Astrocyte (in vitro differentiated cells and primary cell): ENCODE measurements around the gene SH3RF2. TPM values are rescaled to one million over a fixed set of nuclear protein-coding genes. Genes with fewer than 3 reads are reported as not detected.
"Not testable (repeated sequence)": the region's sequence is repeated elsewhere in the genome, so short reads cannot be mapped to it uniquely, and the experiment has no call there.

Experiments
- DNase-seq: peaks from one replicate; pipeline ENCODE4 v3.0.0-alpha.2; 2010; ENCODE audit warnings: low read depth
- FAIRE-seq: peaks from 2 replicates; lab custom pipeline; 2011; peaks lifted over from hg19 to GRCh38; lab: Jason Lieb, UNC
- H2AFZ ChIP-seq: 2 replicates; pipeline ENCODE4 v1.6.0; 2012; ENCODE audit warnings: low read depth, low read length, inconsistent platforms
- H3K27ac ChIP-seq: 2 replicates; pipeline ENCODE4 v1.5.1; 2011; ENCODE audit warnings: low read depth, low read length, inconsistent platforms
- H3K27me3 ChIP-seq: 2 replicates; pipeline ENCODE4 v1.6.0; 2011; ENCODE audit warnings: low read length, inconsistent platforms; ENCODE audit not compliant: insufficient read depth
- H3K36me3 ChIP-seq: 2 replicates; pipeline ENCODE4 v1.5.1; 2011; ENCODE audit warnings: low read length, inconsistent platforms; ENCODE audit not compliant: insufficient read depth
- H3K4me1 ChIP-seq: 2 replicates; pipeline ENCODE4 v1.5.1; 2011; ENCODE audit warnings: low read length, inconsistent platforms; ENCODE audit not compliant: insufficient read depth
- H3K4me2 ChIP-seq: 2 replicates; pipeline ENCODE4 v1.6.0; 2012; ENCODE audit warnings: low read length, inconsistent platforms
- H3K4me3 ChIP-seq: 2 replicates; pipeline ENCODE4 v1.5.1; 2011; ENCODE audit warnings: low read depth, mild to moderate bottlenecking, low read length, inconsistent platforms; ENCODE audit not compliant: insufficient read depth
- H3K79me2 ChIP-seq: 2 replicates; pipeline ENCODE4 v1.6.0; 2012; ENCODE audit warnings: mild to moderate bottlenecking, low read length, inconsistent platforms; ENCODE audit not compliant: insufficient read depth
- H3K9ac ChIP-seq: 2 replicates; pipeline ENCODE4 v1.6.0; 2012; ENCODE audit warnings: mild to moderate bottlenecking, low read length, inconsistent platforms
- H3K9me3 ChIP-seq: 2 replicates; pipeline ENCODE4 v1.5.1; 2012; ENCODE audit warnings: low read depth, mild to moderate bottlenecking, low read length, inconsistent platforms; ENCODE audit not compliant: insufficient read depth
- H4K20me1 ChIP-seq: 2 replicates; pipeline ENCODE4 v1.6.0; 2012; ENCODE audit warnings: low read length, inconsistent platforms; ENCODE audit not compliant: insufficient read depth
- H3K27ac Mint-ChIP-seq: one replicate; pipeline ENCODE4 v1.8.0; 2021; ENCODE audit warnings: mild to moderate bottlenecking, mixed read lengths; ENCODE audit not compliant: unreplicated experiment
- H3K27me3 Mint-ChIP-seq: one replicate; pipeline ENCODE4 v1.8.0; 2021; ENCODE audit warnings: low read depth, mixed read lengths; ENCODE audit not compliant: unreplicated experiment
- H3K36me3 Mint-ChIP-seq: one replicate; pipeline ENCODE4 v1.8.0; 2021; ENCODE audit warnings: low read depth, mixed read lengths; ENCODE audit not compliant: unreplicated experiment
- H3K4me1 Mint-ChIP-seq: one replicate; pipeline ENCODE4 v1.8.0; 2021; ENCODE audit warnings: low read depth, mixed read lengths; ENCODE audit not compliant: unreplicated experiment
- H3K4me3 Mint-ChIP-seq: one replicate; pipeline ENCODE4 v1.8.0; 2021; ENCODE audit warnings: mild to moderate bottlenecking, moderate library complexity, mixed read lengths; ENCODE audit not compliant: unreplicated experiment
- H3K9me3 Mint-ChIP-seq: one replicate; pipeline ENCODE4 v1.8.0; 2021; ENCODE audit warnings: mild to moderate bottlenecking, mixed read lengths; ENCODE audit not compliant: unreplicated experiment
- CTCF ChIP-seq: IDR thresholded peaks from 2 replicates; pipeline ENCODE4 v1.5.1; 2011; ENCODE audit warnings: low read depth, mild to moderate bottlenecking, inconsistent platforms, low read length, moderate library complexity; ENCODE audit not compliant: insufficient read depth
- EZH2 ChIP-seq: IDR thresholded peaks from 2 replicates; pipeline ENCODE4 v1.6.1; 2012; ENCODE audit warnings: mild to moderate bottlenecking, low read length, inconsistent platforms; ENCODE audit not compliant: insufficient read depth
- total RNA-seq: library from RNA; stranded (reverse); gene quantifications from 2 replicates; pipeline ENCODE4 v1.2.1, GENCODE V29; 2021

Gene SH3RF2
- total RNA-seq, 1 donor from 2014 or later = 12.3 TPM

GRCh38 chr5:146007270-146007669 is 70.9 kb downstream of the SH3RF2 start:
- H3K4me1 ChIP-seq = no peaks in the 10 kb centered on the region
- H3K9ac ChIP-seq = no peak overlapping the region
- peaks cover 4% of the 10 kb centered on the region for H3K9me3 Mint-ChIP-seq
- FAIRE-seq (no peak), DNase-seq (peak; percentile 33)
- H3K79me2 ChIP-seq = no peaks in the 10 kb centered on the region
- H3K4me3 Mint-ChIP-seq = no peak overlapping the region
- H3K36me3 Mint-ChIP-seq = peaks cover 16% of the 10 kb centered on the region
- peaks cover 6% of the 10 kb centered on the region for H3K4me1 Mint-ChIP-seq
- no peaks in the 10 kb centered on the region for H3K27me3 Mint-ChIP-seq
- no peaks in the 10 kb centered on the region for H3K36me3 ChIP-seq
- H3K27ac ChIP-seq = no peak overlapping the region
- no peak overlapping the region for H3K4me3 ChIP-seq
- H3K9me3 ChIP-seq = no peaks in the 10 kb centered on the region
- H3K27me3 ChIP-seq = no peaks in the 10 kb centered on the region
- H2AFZ ChIP-seq = no peak overlapping the region
- H3K27ac Mint-ChIP-seq = no peak overlapping the region
- no peaks in the 10 kb centered on the region for H4K20me1 ChIP-seq
- TF ChIP-seq CTCF = no peak
- TF ChIP-seq EZH2 = no peak
- H3K4me2 ChIP-seq = no peak overlapping the region

GRCh38 chr5:146007989-146008388 is 71.6 kb downstream of the SH3RF2 start:
- Mint-ChIP-seq H3K4me3 (no peak overlapping the region), H3K9me3 (peaks cover 4% of the 10 kb centered on the region), H3K27me3 (no peaks in the 10 kb centered on the region), H3K27ac (no peak overlapping the region), H3K36me3 (peaks cover 20% of the 10 kb centered on the region), H3K4me1 (peaks cover 6% of the 10 kb centered on the region)
- Histone ChIP-seq H3K9me3 (no peaks in the 10 kb centered on the region), H3K4me3 (no peak overlapping the region), H3K27ac (no peak overlapping the region), H3K4me2 (no peak overlapping the region), H3K27me3 (no peaks in the 10 kb centered on the region), H3K4me1 (no peaks in the 10 kb centered on the region), H3K36me3 (no peaks in the 10 kb centered on the region), H2AFZ (no peak overlapping the region), H3K9ac (no peak overlapping the region), H4K20me1 (no peaks in the 10 kb centered on the region), H3K79me2 (no peaks in the 10 kb centered on the region)
- TF ChIP-seq EZH2 (no peak), CTCF (no peak)
- FAIRE-seq (no peak), DNase-seq (no peak)

GRCh38 chr5:146009020-146009419 is 72.6 kb downstream of the SH3RF2 start:
- H3K4me1 Mint-ChIP-seq = peaks cover under 1% of the 10 kb centered on the region
- no peak overlapping the region for H3K27ac Mint-ChIP-seq
- H3K4me3 Mint-ChIP-seq = no peak overlapping the region
- DNase-seq (peak; percentile 68), FAIRE-seq (peak; percentile 34)
- TF ChIP-seq EZH2 = no peak
- Histone ChIP-seq H4K20me1 (no peaks in the 10 kb centered on the region), H3K4me1 (no peaks in the 10 kb centered on the region), H3K4me2 (no peak overlapping the region), H3K27ac (no peak overlapping the region), H3K36me3 (no peaks in the 10 kb centered on the region), H3K4me3 (no peak overlapping the region), H3K27me3 (no peaks in the 10 kb centered on the region), H3K79me2 (no peaks in the 10 kb centered on the region), H3K9me3 (no peaks in the 10 kb centered on the region), H2AFZ (no peak overlapping the region), H3K9ac (no peak overlapping the region)
- no peaks in the 10 kb centered on the region for H3K27me3 Mint-ChIP-seq
- H3K36me3 Mint-ChIP-seq = peaks cover 25% of the 10 kb centered on the region
- H3K9me3 Mint-ChIP-seq = peaks cover 4% of the 10 kb centered on the region

- DNase-seq, H3K9me3 ChIP-seq, H3K27ac ChIP-seq, H3K4me1 ChIP-seq, H3K4me3 Mint-ChIP-seq, H3K27ac Mint-ChIP-seq, H3K4me1 Mint-ChIP-seq, FAIRE-seq, H3K9ac ChIP-seq, H2AFZ ChIP-seq, H3K79me2 ChIP-seq, H3K27me3 Mint-ChIP-seq, H4K20me1 ChIP-seq, H3K4me3 ChIP-seq, H3K27me3 ChIP-seq, H3K36me3 ChIP-seq, H3K4me2 ChIP-seq, H3K9me3 Mint-ChIP-seq: not testable (repeated sequence)
- H3K36me3 Mint-ChIP-seq = peaks cover 29% of the 10 kb centered on the region
These were observed 74.1 kb downstream of the SH3RF2 start for GRCh38 chr5:146010447-146010846.
